Urothelium cell line (cell line): ENCODE data around the gene S100A6.
"Not testable (repeated sequence)": the region's sequence is repeated elsewhere in the genome, so short reads cannot be mapped to it uniquely, and the experiment has no call there.

ENCODE experiments used
- DNase-seq: peaks from one replicate; pipeline ENCODE4 v3.0.0; 2011; ENCODE audit warnings: low spot score, mixed read lengths
- FAIRE-seq: peaks from 2 replicates; lab custom pipeline; 2011; peaks lifted over from hg19 to GRCh38; lab: Jason Lieb, UNC

Gene S100A6

GRCh38 chr1:153532769-153533599, 2.8 kb downstream of the S100A6 start:
- DNase-seq: peak; percentile 61
- no peak for FAIRE-seq

- FAIRE-seq (no peak), DNase-seq (no peak)
Measured at GRCh38 chr1:153532181-153532580, 3.6 kb downstream of the S100A6 start.

GRCh38 chr1:153531638-153532037, 4.2 kb downstream of the S100A6 start:
- DNase-seq: no peak

DNA sequence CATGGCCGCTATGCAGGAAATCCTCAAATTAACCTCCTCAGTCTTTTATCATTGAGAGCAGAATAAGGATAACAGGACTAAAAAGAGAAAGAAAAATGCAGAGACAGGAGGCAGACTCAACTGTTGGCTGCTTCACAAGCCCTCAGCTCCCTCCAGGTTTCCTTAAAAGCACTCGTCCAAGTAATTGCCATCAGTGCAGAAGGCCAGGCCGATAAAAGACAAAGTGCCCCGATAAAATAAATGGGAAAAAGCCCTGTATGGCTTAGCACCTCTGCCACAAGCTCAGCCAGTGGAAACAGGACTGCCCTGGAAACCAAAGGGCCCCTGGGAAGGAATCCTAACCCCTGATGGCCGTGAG, 8.1 kb downstream of the S100A6 start:
- no peak for FAIRE-seq
- no peak for DNase-seq

More at GRCh38 chr1:153531638-153532037, 4.2 kb downstream of the S100A6 start:
- no peak for FAIRE-seq

DNA sequence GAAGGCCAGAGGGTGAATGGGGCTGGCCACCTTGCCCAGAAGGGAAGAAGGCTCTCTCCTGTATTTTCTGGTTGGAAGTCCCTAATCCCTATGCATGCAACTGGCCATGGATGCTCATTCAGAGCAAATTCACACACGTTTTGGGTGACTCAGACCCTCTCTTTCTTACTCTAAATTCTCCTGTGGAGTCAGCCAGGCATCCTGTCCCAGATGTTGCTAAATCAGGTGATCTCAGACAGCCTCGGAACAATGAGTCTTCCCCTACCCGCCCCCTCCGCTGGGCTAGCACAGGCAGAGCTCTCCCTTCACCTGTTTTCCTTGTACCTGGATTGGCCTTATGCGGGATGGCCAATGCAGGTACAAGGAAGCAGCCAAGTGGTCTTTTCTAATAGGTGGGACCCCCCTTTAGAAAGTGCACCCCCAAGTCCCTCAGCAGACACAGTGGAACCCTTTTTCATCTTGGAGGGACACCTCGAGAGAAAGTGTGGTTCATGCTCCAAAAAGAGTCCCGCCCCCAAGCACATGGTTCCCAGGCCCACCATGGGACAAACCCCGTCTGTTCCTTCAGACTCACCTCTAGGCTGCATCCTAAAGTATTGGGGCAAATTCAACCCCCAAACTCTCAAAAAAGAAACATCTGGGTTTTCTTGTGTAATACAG, 8.6 kb downstream of the S100A6 start:
- DNase-seq: no peak
- no peak for FAIRE-seq

DNA sequence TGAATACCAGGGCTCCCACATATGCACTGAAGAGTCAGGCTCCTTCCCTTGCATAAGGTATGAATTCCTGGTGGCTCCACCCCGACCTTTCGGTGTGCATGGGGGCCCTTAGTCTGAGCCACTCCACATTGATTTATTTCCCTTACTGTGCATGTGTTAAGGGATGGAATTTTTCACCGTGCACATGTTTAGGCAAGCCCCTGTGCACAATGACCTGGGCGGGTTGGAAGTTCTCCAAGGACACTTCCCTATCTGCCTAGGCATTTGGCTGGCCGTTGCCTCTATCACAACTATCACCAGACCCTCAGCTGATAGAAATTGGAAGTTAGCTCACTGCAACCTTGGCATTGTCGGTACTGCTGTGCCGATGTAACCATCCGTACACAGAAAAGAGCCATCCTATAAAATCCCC, 9.7 kb downstream of the S100A6 start:
- no peak for FAIRE-seq
- DNase-seq: no peak

- DNase-seq: no peak
- FAIRE-seq: no peak
Measured at GRCh38 chr1:153525088-153525728, 10.6 kb downstream of the S100A6 start.

DNA sequence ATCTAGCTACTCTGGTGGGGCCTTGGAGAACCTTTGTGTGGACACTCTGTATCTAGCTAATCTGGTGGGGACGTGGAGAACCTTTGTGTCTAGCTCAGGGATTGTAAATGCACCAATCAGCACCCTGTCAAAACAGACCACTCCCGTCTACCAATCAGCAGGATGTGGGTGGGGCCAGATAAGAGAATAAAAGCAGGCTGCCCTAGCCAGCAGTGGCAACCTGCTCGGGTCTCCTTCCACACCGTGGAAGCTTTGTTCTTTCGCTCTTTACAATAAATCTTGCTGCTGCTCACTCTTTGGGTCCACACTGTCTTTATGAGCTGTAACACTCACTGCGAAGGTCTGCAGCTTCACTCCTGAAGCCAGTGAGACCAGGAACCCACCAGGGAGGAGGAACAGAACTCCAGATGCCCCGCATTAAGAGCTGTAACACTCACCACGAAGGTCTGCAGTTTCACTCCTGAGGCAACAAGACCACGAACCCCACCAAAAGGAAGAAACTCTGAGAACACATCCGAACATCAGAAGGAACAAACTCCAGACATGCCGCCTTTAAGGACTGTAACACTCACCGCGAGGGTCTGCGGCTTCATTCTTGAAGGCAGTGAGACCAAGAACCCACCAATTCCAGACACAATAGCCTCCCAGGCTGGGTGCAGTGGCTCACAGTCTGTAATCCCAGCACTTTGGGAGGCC, 13.3 kb downstream of the S100A6 start:
- not testable (repeated sequence) for FAIRE-seq, DNase-seq

- FAIRE-seq, DNase-seq: not testable (repeated sequence)
Measured at GRCh38 chr1:153521808-153522207, 14.0 kb downstream of the S100A6 start.

GRCh38 chr1:153520818-153521476, 14.8 kb downstream of the S100A6 start:
- DNase-seq: no peak
- no peak for FAIRE-seq

DNA sequence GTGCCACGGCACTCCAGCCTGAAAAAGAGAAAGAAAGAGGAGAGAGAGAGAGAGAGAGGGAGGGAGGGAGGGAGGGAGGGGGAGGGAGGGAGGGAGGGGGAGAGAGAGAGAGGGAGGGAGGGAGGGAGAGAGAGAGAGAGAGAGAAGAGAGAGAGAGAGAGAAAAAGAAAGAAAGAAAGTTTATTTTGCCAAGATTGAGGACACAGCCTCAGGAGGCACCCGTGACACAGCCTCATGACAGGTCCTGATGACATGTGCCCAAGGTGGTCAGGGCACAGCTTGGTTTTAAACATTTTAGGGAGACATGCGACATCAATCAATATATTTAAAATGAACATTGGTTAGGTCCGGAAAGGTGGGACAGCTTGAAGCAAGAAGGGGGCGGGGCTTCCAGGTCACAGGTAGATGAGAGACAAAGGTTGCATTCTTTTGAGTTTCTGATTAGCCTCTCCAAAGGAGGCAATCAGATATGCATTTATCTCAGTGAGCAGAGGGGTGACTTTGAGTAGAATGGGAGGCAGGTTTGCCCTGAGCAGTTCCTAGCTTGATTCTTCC, 15.6 kb downstream of the S100A6 start:
- FAIRE-seq, DNase-seq: not testable (repeated sequence)

- FAIRE-seq (no peak), DNase-seq (no peak)
Measured at GRCh38 chr1:153519242-153519641, 16.5 kb downstream of the S100A6 start.

DNA sequence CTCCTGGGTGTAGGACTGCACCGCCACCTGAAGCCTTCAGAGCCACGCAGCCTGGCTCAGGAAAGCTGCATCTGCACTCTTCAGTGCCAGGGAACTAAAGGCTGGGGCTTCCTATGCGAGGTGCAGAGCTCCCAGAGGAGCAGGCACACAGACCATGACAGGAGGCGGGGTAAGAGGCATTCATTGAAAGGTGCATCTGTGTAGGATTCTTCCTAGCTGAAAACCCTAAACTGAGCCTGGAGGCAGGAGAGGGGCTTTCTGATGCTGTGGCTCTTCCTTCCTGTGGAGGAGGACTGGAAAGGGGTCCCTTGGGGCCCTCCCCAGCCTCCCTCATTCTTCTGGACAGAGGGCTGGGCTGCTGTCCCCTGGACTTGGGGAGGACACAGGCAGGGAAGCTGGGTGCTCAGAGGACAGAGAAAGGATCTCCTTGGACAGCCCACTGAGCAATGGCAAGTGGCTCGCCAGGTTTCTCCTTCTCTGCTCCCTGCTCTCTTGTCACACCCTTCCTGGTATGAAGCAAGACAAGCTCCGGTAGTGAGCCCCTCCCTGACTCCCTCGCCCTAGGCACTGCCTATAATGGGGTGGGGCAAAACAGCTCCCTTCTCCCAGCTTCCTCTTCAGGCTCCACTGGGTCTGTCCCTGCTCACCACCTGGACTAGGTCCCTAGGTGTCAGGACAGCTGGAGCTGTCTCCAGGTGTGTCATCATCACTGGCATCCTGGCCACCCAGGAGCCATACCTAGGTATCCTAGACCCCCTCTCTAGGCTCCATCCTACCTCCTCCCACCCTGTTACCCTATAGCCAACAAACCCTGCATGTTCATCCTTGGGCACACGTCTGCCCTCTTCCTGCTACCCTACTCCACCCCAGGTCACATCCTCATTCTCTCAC, 20.0 kb downstream of the S100A6 start:
- FAIRE-seq (no peak), DNase-seq (no peak)

- DNase-seq: no peak
- no peak for FAIRE-seq
Measured at GRCh38 chr1:153513666-153514065, 22.1 kb downstream of the S100A6 start.

- no peak for DNase-seq
Measured at GRCh38 chr1:153513023-153513422, 22.8 kb downstream of the S100A6 start.

GRCh38 chr1:153510984-153511410, 24.8 kb downstream of the S100A6 start:
- peak; percentile 87 for DNase-seq
- FAIRE-seq: no peak

More at GRCh38 chr1:153513023-153513422, 22.8 kb downstream of the S100A6 start:
- no peak for FAIRE-seq

DNA sequence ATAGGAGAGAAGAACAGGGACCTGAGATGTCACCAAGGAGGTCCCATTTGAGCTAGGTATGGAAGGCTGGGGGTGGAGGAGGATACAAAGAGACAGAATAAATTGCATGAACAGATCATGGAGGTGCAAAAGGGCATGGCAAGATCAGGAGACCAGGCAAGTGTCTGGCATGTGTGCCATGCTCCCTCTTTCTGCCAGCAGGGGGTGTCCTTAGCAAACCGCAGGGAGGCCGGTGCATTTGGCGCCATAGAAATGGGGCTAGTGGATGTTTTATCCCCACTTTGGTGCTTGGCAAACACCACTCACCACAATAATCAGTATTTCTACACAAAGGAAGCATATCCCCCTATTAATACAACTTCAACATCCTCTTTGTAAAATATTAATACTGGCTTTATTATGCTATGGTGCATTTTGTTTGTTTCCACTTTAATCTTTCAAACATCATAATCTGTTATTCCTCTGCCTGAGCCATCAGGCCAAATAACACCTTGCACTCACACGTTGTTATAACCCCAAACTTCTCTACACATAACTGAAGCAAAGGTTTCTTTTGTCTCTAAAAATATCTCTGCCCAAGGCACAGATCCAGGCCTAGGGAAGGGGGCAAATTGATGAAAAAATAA, 25.9 kb downstream of the S100A6 start:
- DNase-seq (peak; percentile 74), FAIRE-seq (no peak)

- no peak for DNase-seq
- no peak for FAIRE-seq
Measured at GRCh38 chr1:153509036-153509435, 26.8 kb downstream of the S100A6 start.
